Esophagus muscularis mucosa (tissue), 4 donors: ENCODE results near the gene RNF135. TPM values are rescaled to one million over a fixed set of nuclear protein-coding genes. Genes with fewer than 3 reads are reported as not detected.
A peak's percentile ranks its signal among the peaks of the same experiment; 100 is the strongest.
"Not testable (repeated sequence)": the region's sequence is repeated elsewhere in the genome, so short reads cannot be mapped to it uniquely, and the experiment has no call there.

Source experiments
- DNase-seq: peaks from one replicate; pipeline ENCODE4 v3.0.0-alpha.2; 2017; ENCODE audit errors: extremely low spot score
- H3K27ac ChIP-seq, 4 donors: fragments of 200-600 bp; sonication (generic); replicated peaks in 1 of 4; 1 replicate in 3 of 4; 2 replicates in 1 of 4; pipeline ENCODE4 v1.5.1; 2016 to 2019; ENCODE audit warnings: mild to moderate bottlenecking in 1 of 4
- H3K27me3 ChIP-seq, 4 donors: fragments of 200-600 bp; sonication (generic); one replicate each; pipeline versions ENCODE4 v1.5.1 to v1.6.0; 2016 to 2019
- H3K36me3 ChIP-seq, 4 donors: fragments of 200-600 bp; sonication (generic); one replicate each; pipeline ENCODE4 v1.5.1; 2016 to 2019
- H3K4me1 ChIP-seq, 4 donors: fragments of 200-600 bp; sonication (generic); one replicate each; pipeline ENCODE4 v1.5.1; 2016 to 2019
- H3K4me3 ChIP-seq, 4 donors: fragments of 200-600 bp; sonication (generic); 1 replicate in 2 of 4; 2 replicates in 2 of 4; pipeline ENCODE4 v1.5.1; 2016 to 2019; ENCODE audit warnings: mild to moderate bottlenecking in 4 of 4, moderate library complexity in 1 of 4
- H3K9me3 ChIP-seq, 4 donors: fragments of 200-600 bp; sonication (generic); 1 replicate in 3 of 4; 2 replicates in 1 of 4; pipeline ENCODE4 v1.5.1; 2016 to 2019
- CTCF ChIP-seq, 3 experiments: fragments of 200-600 bp in 2 of 3; fragments of 450-650 bp in 1 of 3; sonication (generic) in 2 of 3; IDR thresholded peaks; one replicate each; pipeline ENCODE4 v1.5.1; 2017 to 2019; ENCODE audit warnings: antibody characterized with exemption in 3 of 3, mild to moderate bottlenecking in 2 of 3, moderate library complexity in 1 of 3
- EP300 ChIP-seq: sonication (generic); formaldehyde crosslinking; IDR thresholded peaks from one replicate; pipeline ENCODE4 v1.6.1; 2017; ENCODE audit warnings: antibody characterized with exemption
- POLR2A ChIP-seq: fragments of 450-650 bp; IDR thresholded peaks from one replicate; pipeline ENCODE4 v1.6.1; 2017; ENCODE audit warnings: antibody characterized with exemption, moderate library complexity, mild to moderate bottlenecking, low read depth
- POLR2AphosphoS5 ChIP-seq, 2 donors: sonication (generic); formaldehyde crosslinking; IDR thresholded peaks; one replicate each; pipeline ENCODE4 v1.6.1; 2017; ENCODE audit warnings: antibody characterized with exemption in 2 of 2
- WGBS: methylation state at CpG from one replicate; pipeline ENCODE4 v1.1.5; 2018; 5-methylcytosine and 5-hydroxymethylcytosine counted together
- intact Hi-C: fragments of 100-400 bp; cut with DNase I; formaldehyde crosslinking; loops from one replicate; pipeline ENCODE4 v1.15.1; 2023
- total RNA-seq, 4 donors: library from RNA; depleted of rRNA; stranded (reverse); fragments of >200 nt; gene quantifications; one replicate each; pipeline versions ENCODE4 v1.1.0 to v1.2.1, GENCODE V29; 2016

RNF135 gene
- total RNA-seq, 4 donors from 2014 or later, result 20.0 to 28.1 (median 22.9) TPM

- H3K27ac ChIP-seq, result no peak overlapping the region
Measured at GRCh38 chr17:30961209-30962188, 9.3 kb upstream of the RNF135 start.

DNA sequence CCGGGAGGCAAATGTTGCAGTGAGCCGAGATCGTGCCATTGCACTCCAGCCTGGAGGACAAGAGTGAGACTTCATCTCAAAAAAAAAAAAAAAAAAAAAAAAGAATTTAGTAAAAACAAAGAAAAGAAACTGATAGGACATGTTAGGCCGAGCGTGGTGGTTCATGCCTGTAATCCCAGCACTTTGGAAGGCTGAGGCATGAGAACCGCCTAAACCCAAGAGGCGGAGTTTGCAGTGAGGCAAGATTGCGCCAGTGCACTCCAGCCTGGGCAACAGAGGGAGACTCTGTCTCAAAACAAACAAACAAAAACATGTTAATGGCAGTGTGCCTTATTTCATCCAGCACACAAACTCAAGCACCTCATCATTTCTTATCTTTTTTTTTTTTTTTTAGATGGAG, 6.5 kb upstream of the RNF135 start:
- H3K9me3 ChIP-seq, H3K4me1 ChIP-seq, intact Hi-C loops, H3K27me3 ChIP-seq, H3K27ac ChIP-seq, H3K36me3 ChIP-seq, DNase-seq, H3K4me3 ChIP-seq: not testable (repeated sequence)
- 91% methylated on average over 8 of the region's 8 CpGs for WGBS

More at GRCh38 chr17:30961209-30962188, 9.3 kb upstream of the RNF135 start:
- Histone ChIP-seq H3K36me3 (no peaks in the 10 kb centered on the region), H3K9me3 (no peaks in the 10 kb centered on the region), H3K4me3 (no peak overlapping the region), H3K27me3 (no peaks in the 10 kb centered on the region), H3K4me1 (peaks cover 5 to 14% (median 9%) of the 10 kb centered on the region in 4 donors)
- WGBS, result 88% methylated on average over 9 of the region's 9 CpGs
- no peak for DNase-seq
- no peak for TF ChIP-seq POLR2AphosphoS5 (IDR thresholded peaks at IDR 0.05)
- TF ChIP-seq CTCF (IDR thresholded peaks at IDR 0.05), result no peak
- no peak for TF ChIP-seq EP300
- TF ChIP-seq POLR2A, result no peak
- intact Hi-C loops, result no loop called here

- 82% methylated on average over 5 of the region's 5 CpGs for WGBS
- Histone ChIP-seq H3K27ac (no peak overlapping the region), H3K4me1 (peaks cover 0 to 4% (median 2%) of the 10 kb centered on the region in 4 donors), H3K36me3 (no peaks in the 10 kb centered on the region), H3K9me3 (no peaks in the 10 kb centered on the region), H3K4me3 (no peak overlapping the region), H3K27me3 (no peaks in the 10 kb centered on the region)
- no peak for DNase-seq
- intact Hi-C loops, result no loop called here
- TF ChIP-seq EP300 (no peak), POLR2A (no peak), CTCF (IDR thresholded peaks at IDR 0.05) (no peak), POLR2AphosphoS5 (IDR thresholded peaks at IDR 0.05) (no peak)
Measured at GRCh38 chr17:30964876-30965275, 6.0 kb upstream of the RNF135 start.

DNA sequence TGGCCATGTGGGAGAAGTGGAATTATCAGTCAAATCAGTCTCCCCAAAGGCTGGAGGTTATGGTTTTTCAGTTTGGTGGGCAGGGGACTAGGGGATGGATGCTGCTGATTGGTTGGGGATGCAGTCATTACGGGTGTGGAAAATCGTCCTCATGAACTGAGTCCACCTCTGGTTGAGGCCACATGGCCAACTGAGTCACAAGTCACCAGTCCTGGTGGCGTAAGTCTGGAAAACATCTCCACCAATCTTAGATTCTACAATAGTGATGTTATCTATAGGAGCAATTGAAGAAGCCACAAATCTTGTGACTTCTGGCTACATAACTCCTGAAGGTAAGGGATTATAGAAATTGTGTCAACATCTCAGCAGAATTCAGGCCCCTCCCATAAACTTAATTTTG, 5.2 kb upstream of the RNF135 start:
- no peaks in the 10 kb centered on the region for H3K36me3 ChIP-seq
- DNase-seq, result no peak
- peaks cover 0 to 9% (median 7%) of the 10 kb centered on the region in 4 donors for H3K4me1 ChIP-seq
- intact Hi-C loops, result no loop called here
- no peaks in the 10 kb centered on the region for H3K9me3 ChIP-seq
- TF ChIP-seq POLR2A (no peak), EP300 (no peak), CTCF (IDR thresholded peaks at IDR 0.05) (no peak), POLR2AphosphoS5 (IDR thresholded peaks at IDR 0.05) (no peak)
- H3K27me3 ChIP-seq, result no peaks in the 10 kb centered on the region
- 90% methylated on average over 3 of the region's 3 CpGs for WGBS
- no peak overlapping the region for H3K27ac ChIP-seq
- H3K4me3 ChIP-seq, result no peak overlapping the region

DNA sequence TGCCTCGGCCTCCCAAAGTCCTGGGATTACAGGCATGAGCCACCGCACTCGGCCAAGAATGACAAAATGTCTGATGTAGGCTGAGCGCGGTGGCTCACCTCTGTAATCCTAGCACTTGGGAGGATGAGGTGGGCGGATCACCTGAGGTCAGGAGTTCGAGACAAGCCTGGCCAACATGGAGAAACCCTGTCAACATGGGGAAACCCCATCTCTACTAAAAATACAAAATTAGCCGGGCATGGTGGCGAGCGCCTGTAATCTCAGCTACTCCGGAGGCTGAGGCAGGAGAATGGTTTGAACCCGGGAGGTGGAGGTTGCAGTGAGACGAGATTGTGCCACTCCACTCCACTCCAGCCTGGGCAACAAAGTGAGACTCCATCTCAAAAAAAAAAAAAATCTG, 2.9 kb upstream of the RNF135 start:
- peak overlapping the region in 1 of 4 donors; percentile 10 for H3K27ac ChIP-seq
- DNase-seq, H3K27me3 ChIP-seq, H3K4me3 ChIP-seq, intact Hi-C loops, H3K36me3 ChIP-seq, H3K9me3 ChIP-seq: not testable (repeated sequence)
- 94% methylated on average over 13 of the region's 13 CpGs for WGBS
- peaks cover 0 to 22% (median 22%) of the 10 kb centered on the region in 4 donors for H3K4me1 ChIP-seq
